Thyroid gland (tissue), 4 donors: ENCODE measurements around the gene FOXP1. TPM values are rescaled to one million over a fixed set of nuclear protein-coding genes. Genes with fewer than 3 reads are reported as not detected.

ENCODE experiments used
- DNase-seq, 2 donors: peaks; one replicate each; pipeline ENCODE4 v3.0.0-alpha.2; 2019
- H3K27ac ChIP-seq, 3 donors: fragments of 200-600 bp; sonication (generic); 1 replicate in 2 of 3; 2 replicates in 1 of 3; pipeline ENCODE4 v1.5.1; 2016 to 2019; ENCODE audit warnings: mild to moderate bottlenecking in 1 of 3, moderate library complexity in 1 of 3
- H3K27me3 ChIP-seq: fragments of 200-600 bp; sonication (generic); one replicate; pipeline ENCODE4 v1.5.1; 2019
- H3K36me3 ChIP-seq, 2 donors: fragments of 200-600 bp; sonication (generic); one replicate each; pipeline ENCODE4 v1.5.1; 2016 to 2019
- H3K4me1 ChIP-seq, 2 donors: fragments of 200-600 bp; sonication (generic); one replicate each; pipeline ENCODE4 v1.5.1; 2017 to 2019
- H3K4me3 ChIP-seq, 3 donors: fragments of 200-600 bp; sonication (generic); replicated peaks in 1 of 3; 1 replicate in 2 of 3; 2 replicates in 1 of 3; pipeline ENCODE4 v1.5.1; 2016; ENCODE audit warnings: mild to moderate bottlenecking in 1 of 3
- H3K9me3 ChIP-seq: fragments of 200-600 bp; sonication (generic); one replicate; pipeline ENCODE4 v1.5.1; 2017
- CTCF ChIP-seq, 6 experiments: fragments of 200-600 bp in 3 of 6; fragments of 450-650 bp in 3 of 6; sonication (generic) in 3 of 6; IDR thresholded peaks; one replicate each; pipeline ENCODE4 v1.5.1; 2016 to 2019; ENCODE audit warnings: antibody characterized with exemption in 6 of 6, mild to moderate bottlenecking in 2 of 6, inconsistent platforms in 1 of 6, moderate library complexity in 1 of 6
- POLR2A ChIP-seq, 2 donors: fragments of 450-650 bp; IDR thresholded peaks; one replicate each; pipeline ENCODE4 v1.6.1; 2017; ENCODE audit warnings: antibody characterized with exemption in 2 of 2, mild to moderate bottlenecking in 2 of 2, moderate library complexity in 1 of 2
- WGBS, 2 donors: methylation state at CpG; one replicate each; pipeline ENCODE4 v1.1.5; 2017; 5-methylcytosine and 5-hydroxymethylcytosine counted together
- intact Hi-C: fragments of 100-400 bp; cut with DNase I; formaldehyde crosslinking; loops from one replicate; pipeline ENCODE4 v1.15.1; 2023
- total RNA-seq, 4 donors: library from RNA; depleted of rRNA; stranded (reverse); fragments of >200 nt; gene quantifications; one replicate each; pipeline ENCODE4 v1.2.3, GENCODE V29; 2016

FOXP1 gene
- total RNA-seq, 4 donors from 2014 or later: 111 to 187 (median 141) TPM

- no peaks in the 10 kb centered on the region for H3K27me3 ChIP-seq
- no peak overlapping the region for H3K27ac ChIP-seq
- intact Hi-C loops: no loop called here
- DNase-seq: no peak
- no peak for TF ChIP-seq CTCF (IDR thresholded peaks at IDR 0.05)
- H3K4me3 ChIP-seq: no peak overlapping the region
- no peaks in the 10 kb centered on the region for H3K9me3 ChIP-seq
- H3K36me3 ChIP-seq: peaks cover 0 to 7% of the 10 kb centered on the region in 2 donors
- WGBS, 2 donors: 90 to 92% methylated on average over 5 of the region's 5 CpGs
- H3K4me1 ChIP-seq: peaks cover 25 to 50% of the 10 kb centered on the region in 2 donors
Measured at GRCh38 chr3:71054312-71054711, 529.2 kb downstream of the FOXP1 start.

GRCh38 chr3:71053495-71053894 lies 530.0 kb downstream of the FOXP1 start:
- no peak for DNase-seq
- no peak overlapping the region for H3K4me3 ChIP-seq
- 90 to 94% methylated on average over 4 of the region's 4 CpGs for WGBS, 2 donors
- H3K27ac ChIP-seq: no peak overlapping the region
- intact Hi-C loops: no loop called here
- H3K9me3 ChIP-seq: no peaks in the 10 kb centered on the region
- H3K4me1 ChIP-seq: peaks cover 17 to 46% of the 10 kb centered on the region in 2 donors
- H3K36me3 ChIP-seq: peaks cover 0 to 7% of the 10 kb centered on the region in 2 donors
- H3K27me3 ChIP-seq: no peaks in the 10 kb centered on the region
- TF ChIP-seq POLR2A (IDR thresholded peaks at IDR 0.05) (no peak), CTCF (IDR thresholded peaks at IDR 0.05) (no peak)

GRCh38 chr3:71052716-71053115 lies 530.8 kb downstream of the FOXP1 start:
- intact Hi-C loops: no loop called here
- Histone ChIP-seq H3K36me3 (peaks cover 0 to 7% of the 10 kb centered on the region in 2 donors), H3K27ac (no peak overlapping the region), H3K9me3 (no peaks in the 10 kb centered on the region), H3K27me3 (no peaks in the 10 kb centered on the region), H3K4me1 (peaks cover 9 to 38% of the 10 kb centered on the region in 2 donors), H3K4me3 (no peak overlapping the region)
- TF ChIP-seq POLR2A (IDR thresholded peaks at IDR 0.05) (no peak), CTCF (IDR thresholded peaks at IDR 0.05) (no peak)
- WGBS, 2 donors: 83 to 85% methylated on average over 5 of the region's 5 CpGs
- DNase-seq: no peak

GRCh38 chr3:71051893-71052687 lies 531.4 kb downstream of the FOXP1 start:
- intact Hi-C loops: no loop called here
- H3K9me3 ChIP-seq: no peaks in the 10 kb centered on the region
- peak overlapping the region in 1 of 3 donors; percentile 1 for H3K27ac ChIP-seq
- peaks cover 4 to 34% of the 10 kb centered on the region in 2 donors for H3K4me1 ChIP-seq
- peaks cover 0 to 8% of the 10 kb centered on the region in 2 donors for H3K36me3 ChIP-seq
- no peak for TF ChIP-seq POLR2A (IDR thresholded peaks at IDR 0.05)
- H3K4me3 ChIP-seq: no peak overlapping the region
- H3K27me3 ChIP-seq: no peaks in the 10 kb centered on the region
- no peak for DNase-seq
- 74 to 75% methylated on average over 7 of the region's 7 CpGs for WGBS, 2 donors

GRCh38 chr3:71051259-71051595 lies 532.3 kb downstream of the FOXP1 start:
- peaks cover 0 to 16% of the 10 kb centered on the region in 2 donors for H3K36me3 ChIP-seq
- intact Hi-C loops: no loop called here
- DNase-seq: no peak
- peaks cover 0 to 26% of the 10 kb centered on the region in 2 donors for H3K4me1 ChIP-seq
- H3K4me3 ChIP-seq: no peak overlapping the region
- H3K9me3 ChIP-seq: no peaks in the 10 kb centered on the region
- H3K27ac ChIP-seq: peak overlapping the region in 1 of 3 donors; percentile 47
- WGBS, 2 donors: 72 to 82% methylated on average over 5 of the region's 5 CpGs
- TF ChIP-seq POLR2A (IDR thresholded peaks at IDR 0.05) (no peak), CTCF (IDR thresholded peaks at IDR 0.05) (no peak)
- no peaks in the 10 kb centered on the region for H3K27me3 ChIP-seq
